Mesenchymal stem cell (in vitro differentiated cells and primary cell): ENCODE results near the gene DYNC2I2.
A peak's percentile ranks its signal among the peaks of the same experiment; 100 is the strongest.

Source experiments
- DNase-seq: peaks from one replicate; pipeline ENCODE4 v3.0.0-alpha.2; 2013
- H2AFZ ChIP-seq: one replicate; pipeline ENCODE4 v1.6.1; 2013; ENCODE audit warnings: low read depth, mild to moderate bottlenecking, control low read depth, inconsistent platforms, low read length, moderate library complexity
- H2AK5ac ChIP-seq: 2 replicates; pipeline ENCODE4 v1.6.1; 2013; ENCODE audit warnings: low read length, moderate library complexity, mild to moderate bottlenecking, inconsistent platforms; ENCODE audit not compliant: severe bottlenecking
- H2BK120ac ChIP-seq: one replicate; pipeline ENCODE4 v1.6.1; 2013; ENCODE audit warnings: low read depth, mild to moderate bottlenecking, inconsistent platforms, low read length, moderate library complexity
- H2BK12ac ChIP-seq, 2 experiments: one replicate each; pipeline ENCODE4 v1.6.1; 2013; ENCODE audit warnings: inconsistent platforms in 2 of 2, low read length in 2 of 2, mild to moderate bottlenecking in 2 of 2, moderate library complexity in 2 of 2, control low read depth in 1 of 2
- H2BK15ac ChIP-seq: one replicate; pipeline ENCODE4 v1.6.1; 2013; ENCODE audit warnings: mild to moderate bottlenecking, low read depth, inconsistent platforms; ENCODE audit not compliant: poor library complexity, severe bottlenecking
- H2BK5ac ChIP-seq: 2 replicates; pipeline ENCODE4 v1.6.1; 2013; ENCODE audit warnings: low read depth, mild to moderate bottlenecking, low read length, control low read depth, inconsistent platforms; ENCODE audit not compliant: poor library complexity, severe bottlenecking
- H3K14ac ChIP-seq, 2 experiments: one replicate each; pipeline ENCODE4 v1.6.1; 2013; ENCODE audit warnings: inconsistent platforms in 2 of 2, low read length in 2 of 2, control low read depth in 1 of 2, mild to moderate bottlenecking in 1 of 2, moderate library complexity in 1 of 2
- H3K18ac ChIP-seq, 2 experiments: one replicate each; pipeline ENCODE4 v1.6.1; 2013; ENCODE audit warnings: inconsistent platforms in 2 of 2, low read length in 2 of 2, control low read depth in 1 of 2, low read depth in 1 of 2, mild to moderate bottlenecking in 1 of 2
- H3K23ac ChIP-seq, 2 experiments: one replicate each; pipeline ENCODE4 v1.6.1; 2013; ENCODE audit warnings: inconsistent platforms in 2 of 2, low read length in 2 of 2, mild to moderate bottlenecking in 2 of 2, moderate library complexity in 2 of 2, control low read depth in 1 of 2
- H3K27ac ChIP-seq: 2 replicates; pipeline ENCODE4 v1.5.1; 2013; ENCODE audit warnings: mild to moderate bottlenecking, moderate library complexity, low read length, control low read depth, inconsistent platforms; ENCODE audit not compliant: poor library complexity, severe bottlenecking
- H3K27me3 ChIP-seq, 2 experiments: 2 replicates each; pipeline versions ENCODE4 v1.6.1 to v1.7.0; 2013; ENCODE audit warnings: low read length in 2 of 2, mild to moderate bottlenecking in 2 of 2, moderate library complexity in 2 of 2, control low read depth in 1 of 2, inconsistent platforms in 1 of 2; ENCODE audit not compliant: control insufficient read depth in 1 of 2, insufficient read depth in 1 of 2
- H3K36me3 ChIP-seq, 2 experiments: 2 replicates each; pipeline versions ENCODE4 v1.6.1 to v1.7.0; 2013; ENCODE audit warnings: low read length in 2 of 2, control low read depth in 1 of 2, inconsistent platforms in 1 of 2, low read depth in 1 of 2, mild to moderate bottlenecking in 1 of 2; ENCODE audit not compliant: insufficient read depth in 2 of 2, control insufficient read depth in 1 of 2
- H3K4ac ChIP-seq, 2 experiments: one replicate each; pipeline ENCODE4 v1.6.1; 2013; ENCODE audit warnings: inconsistent platforms in 2 of 2, low read length in 2 of 2, mild to moderate bottlenecking in 2 of 2, moderate library complexity in 2 of 2, control low read depth in 1 of 2, low read depth in 1 of 2
- H3K4me1 ChIP-seq: 2 replicates; pipeline ENCODE4 v1.6.1; 2013; ENCODE audit warnings: low read depth, low read length, control low read depth; ENCODE audit not compliant: control insufficient read depth, insufficient read depth
- H3K4me2 ChIP-seq: 2 replicates; pipeline ENCODE4 v1.6.1; 2013; ENCODE audit warnings: low read length, mild to moderate bottlenecking, inconsistent platforms; ENCODE audit not compliant: poor library complexity, severe bottlenecking
- H3K4me3 ChIP-seq, 2 experiments: 2 replicates each; pipeline versions ENCODE4 v1.5.1 to v1.7.0; 2013; ENCODE audit warnings: low read length in 2 of 2, mild to moderate bottlenecking in 2 of 2, control low read depth in 1 of 2, low read depth in 1 of 2; ENCODE audit not compliant: insufficient read depth in 1 of 2
- H3K79me1 ChIP-seq: replicated peaks from 2 replicates; pipeline ENCODE4 v1.6.1; 2013; ENCODE audit warnings: mild to moderate bottlenecking, control low read depth, low read length, inconsistent platforms; ENCODE audit not compliant: poor library complexity, severe bottlenecking
- H3K9ac ChIP-seq: 2 replicates; pipeline ENCODE4 v1.7.0; 2013; ENCODE audit warnings: mild to moderate bottlenecking, low read length, moderate library complexity
- H3K9me3 ChIP-seq: 2 replicates; pipeline ENCODE4 v1.7.0; 2013; ENCODE audit warnings: mild to moderate bottlenecking, low read length; ENCODE audit not compliant: control insufficient read depth
- H4K8ac ChIP-seq: one replicate; pipeline ENCODE4 v1.6.1; 2013; ENCODE audit warnings: inconsistent platforms, mild to moderate bottlenecking, low read length, moderate library complexity
- H4K91ac ChIP-seq: one replicate; pipeline ENCODE4 v1.6.1; 2013; ENCODE audit warnings: mild to moderate bottlenecking, low read length, inconsistent platforms
- WGBS: methylation state at CpG from one replicate; pipeline ENCODE4 v1.1.7; 2013; ENCODE audit warnings: mixed read lengths; 5-methylcytosine and 5-hydroxymethylcytosine counted together

Gene DYNC2I2

DNA sequence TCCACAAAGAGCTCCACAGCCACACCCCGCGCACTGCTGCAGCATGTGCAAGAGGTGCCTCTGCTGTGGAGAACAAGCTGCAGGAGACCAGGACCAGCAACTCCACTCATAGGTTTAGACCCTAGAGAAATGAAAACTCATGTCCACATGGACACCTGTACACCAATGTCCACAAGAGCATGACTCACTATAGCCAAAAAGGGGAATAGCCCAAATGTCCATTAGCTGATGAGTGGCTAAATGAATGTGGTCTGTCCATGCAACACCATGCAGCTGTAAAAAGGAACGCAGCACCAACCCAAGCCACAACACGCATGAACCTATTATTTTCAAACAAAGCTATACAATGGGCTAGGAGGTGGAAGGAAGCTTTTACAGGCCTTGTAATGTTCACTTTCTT, 18.1 kb downstream of the DYNC2I2 start:
- Histone ChIP-seq H3K9me3 (no peaks in the 10 kb centered on the region), H3K27me3 (no peaks in the 10 kb centered on the region), H2BK15ac (no peak overlapping the region), H3K14ac (no peak overlapping the region), H3K27ac (no peak overlapping the region), H3K9ac (no peak overlapping the region), H3K4me3 (no peak overlapping the region), H4K91ac (no peak overlapping the region), H3K79me1 (peaks cover 29% of the 10 kb centered on the region), H2BK120ac (no peak overlapping the region), H3K36me3 (peaks cover 24 to 55% of the 10 kb centered on the region in 2 experiments), H3K4me2 (no peak overlapping the region), H2BK12ac (no peak overlapping the region), H3K23ac (no peak overlapping the region), H2AK5ac (no peak overlapping the region), H2BK5ac (no peak overlapping the region), H3K4me1 (peaks cover 38% of the 10 kb centered on the region), H3K18ac (no peak overlapping the region), H2AFZ (no peak overlapping the region), H3K4ac (no peak overlapping the region), H4K8ac (no peak overlapping the region)
- DNase-seq: no peak
- WGBS: 97% methylated on average over 2 of the region's 4 CpGs

DNA sequence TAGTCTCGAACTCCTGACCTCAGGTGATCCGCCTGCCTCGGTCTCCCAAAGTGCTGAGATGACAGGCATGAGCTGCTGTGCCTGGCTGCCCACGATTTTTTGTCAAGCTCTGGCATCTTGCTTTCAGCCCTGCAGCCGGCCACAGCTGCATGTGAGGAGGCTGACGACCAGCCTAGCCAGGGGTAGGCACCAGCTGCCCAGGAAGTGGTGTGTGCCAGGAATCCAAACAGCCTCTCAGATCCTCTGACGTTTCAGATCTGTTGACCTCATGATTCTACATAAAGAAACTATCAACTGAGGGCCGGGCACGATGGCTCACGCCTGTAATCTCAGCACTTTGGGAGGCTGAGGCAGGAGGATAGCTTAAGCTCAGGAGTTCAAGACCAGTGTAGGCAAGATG, 19.0 kb downstream of the DYNC2I2 start:
- H3K18ac ChIP-seq: no peak overlapping the region
- DNase-seq: no peak
- H2BK12ac ChIP-seq: no peak overlapping the region
- no peak overlapping the region for H3K23ac ChIP-seq
- H3K36me3 ChIP-seq: peaks cover 34 to 64% of the 10 kb centered on the region in 2 experiments
- H3K4me2 ChIP-seq: no peak overlapping the region
- H3K9me3 ChIP-seq: no peaks in the 10 kb centered on the region
- no peak overlapping the region for H2AK5ac ChIP-seq
- 90% methylated on average over 7 of the region's 10 CpGs for WGBS
- H4K91ac ChIP-seq: no peak overlapping the region
- H2BK120ac ChIP-seq: no peak overlapping the region
- no peak overlapping the region for H3K27ac ChIP-seq
- H3K4ac ChIP-seq: no peak overlapping the region
- H2AFZ ChIP-seq: no peak overlapping the region
- H3K27me3 ChIP-seq: no peaks in the 10 kb centered on the region
- H3K9ac ChIP-seq: no peak overlapping the region
- no peak overlapping the region for H4K8ac ChIP-seq
- peaks cover 32% of the 10 kb centered on the region for H3K4me1 ChIP-seq
- no peak overlapping the region for H2BK15ac ChIP-seq
- H3K79me1 ChIP-seq: peaks cover 23% of the 10 kb centered on the region
- H3K14ac ChIP-seq: no peak overlapping the region
- no peak overlapping the region for H2BK5ac ChIP-seq
- H3K4me3 ChIP-seq: no peak overlapping the region

DNA sequence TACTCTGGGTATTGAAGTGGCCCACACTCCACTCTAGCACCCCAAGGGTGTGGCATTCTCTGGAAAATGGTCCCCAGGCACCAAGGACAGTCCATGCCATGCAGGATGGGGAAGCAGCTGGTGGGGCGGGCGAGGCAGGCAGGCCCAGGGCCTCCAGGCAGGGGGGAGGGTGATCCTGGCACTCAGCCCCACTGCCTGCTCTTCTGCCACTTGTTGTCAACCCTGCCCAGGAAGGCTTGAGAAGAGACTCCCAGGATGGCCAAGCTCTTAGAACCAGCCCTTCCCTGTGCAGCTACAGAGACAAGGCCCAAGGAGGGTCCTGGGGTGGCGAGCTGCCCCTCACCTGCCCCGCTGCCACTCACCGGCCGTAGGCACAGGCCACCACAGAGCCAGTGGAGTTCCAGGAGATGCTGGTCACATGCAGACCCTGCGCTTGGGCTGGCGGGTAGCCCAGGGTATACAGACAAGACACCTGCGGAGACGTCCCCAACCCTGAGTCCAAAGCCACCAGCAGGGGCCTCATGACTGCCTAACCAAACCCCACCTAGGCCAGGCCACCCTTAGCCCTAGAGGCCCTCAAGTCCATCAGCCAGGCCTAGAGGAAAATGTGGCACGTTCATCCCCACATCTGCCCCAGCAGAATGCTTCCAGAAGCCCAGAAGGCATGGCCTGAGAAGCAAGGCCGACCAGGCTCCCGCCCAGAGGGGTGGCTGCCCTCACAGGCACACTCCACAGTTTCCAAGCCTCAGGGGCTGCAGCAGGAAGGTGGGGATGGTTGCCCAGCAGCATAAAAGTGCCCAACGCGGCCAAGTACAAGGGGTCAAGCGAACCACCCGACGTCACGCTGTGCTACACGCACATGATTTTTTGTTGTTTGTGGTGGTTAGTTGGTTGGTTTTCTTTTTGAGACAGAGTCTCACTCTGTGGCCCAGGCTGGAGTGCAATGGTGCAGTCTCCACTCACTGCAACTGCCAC, 19.8 kb downstream of the DYNC2I2 start:
- peaks cover 32% of the 10 kb centered on the region for H3K4me1 ChIP-seq
- peak overlapping the region; percentile 43 for H4K8ac ChIP-seq
- peaks cover 28% of the 10 kb centered on the region for H3K79me1 ChIP-seq
- no peak overlapping the region for H2BK5ac ChIP-seq
- WGBS: 97% methylated on average over 20 of the region's 20 CpGs
- H3K9ac ChIP-seq: no peak overlapping the region
- H3K14ac ChIP-seq: no peak overlapping the region
- no peak overlapping the region for H3K4ac ChIP-seq
- no peak overlapping the region for H2BK15ac ChIP-seq
- H2AFZ ChIP-seq: no peak overlapping the region
- peak overlapping the region; percentile 94 for H2AK5ac ChIP-seq
- H3K23ac ChIP-seq: no peak overlapping the region
- peak overlapping the region; percentile 93 for H4K91ac ChIP-seq
- H3K27ac ChIP-seq: no peak overlapping the region
- no peak overlapping the region for H2BK12ac ChIP-seq
- no peaks in the 10 kb centered on the region for H3K9me3 ChIP-seq
- H3K18ac ChIP-seq: no peak overlapping the region
- peak overlapping the region; percentile 23 for H2BK120ac ChIP-seq
- H3K27me3 ChIP-seq: no peaks in the 10 kb centered on the region
- H3K4me3 ChIP-seq: no peak overlapping the region
- DNase-seq: no peak
- no peak overlapping the region for H3K4me2 ChIP-seq
- peaks cover 42 to 73% of the 10 kb centered on the region in 2 experiments for H3K36me3 ChIP-seq

DNA sequence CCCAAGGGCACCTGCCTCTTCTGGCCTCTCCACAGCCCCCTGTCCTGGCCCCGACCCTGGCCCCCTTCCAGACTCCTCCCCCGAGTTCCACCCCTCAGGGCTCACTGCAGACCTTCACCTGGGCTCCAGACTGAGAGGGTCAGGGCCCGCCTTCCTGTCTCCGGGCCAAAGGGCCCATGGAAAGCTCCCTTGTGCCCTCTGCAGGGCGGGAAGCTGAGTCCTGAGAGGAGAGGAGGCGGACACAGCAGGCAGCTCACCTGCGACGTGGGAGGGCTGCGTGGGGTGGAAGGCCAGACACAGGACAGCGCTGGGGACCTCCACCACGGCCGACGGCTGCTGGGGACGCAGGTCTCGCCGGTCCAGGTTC, 20.6 kb downstream of the DYNC2I2 start:
- Histone ChIP-seq H2AK5ac (peak overlapping the region; percentile 94), H4K8ac (peak overlapping the region; percentile 96), H3K27me3 (no peaks in the 10 kb centered on the region), H3K18ac (peak overlapping the region; percentile 91 to 95), H3K4me1 (peaks cover 31% of the 10 kb centered on the region), H2BK5ac (peak overlapping the region; percentile 88), H3K23ac (no peak overlapping the region), H4K91ac (peak overlapping the region; percentile 97), H3K36me3 (peaks cover 50 to 74% of the 10 kb centered on the region in 2 experiments), H3K9me3 (no peaks in the 10 kb centered on the region), H3K79me1 (peaks cover 25% of the 10 kb centered on the region), H2BK12ac (peak overlapping the region; percentile 75 to 85), H3K4ac (peak overlapping the region; percentile 66 to 75), H3K9ac (peak overlapping the region; percentile 70), H3K4me3 (no peak overlapping the region), H3K27ac (peak overlapping the region; percentile 95), H3K4me2 (peak overlapping the region; percentile 53), H2BK120ac (peak overlapping the region; percentile 69), H3K14ac (peak overlapping the region in 1 of 2 experiments; percentile 44), H2AFZ (no peak overlapping the region), H2BK15ac (peak overlapping the region; percentile 99)
- no peak for DNase-seq
- 71% methylated on average over 16 of the region's 16 CpGs for WGBS
